Mucosa of rectum (tissue), 2 donors: ENCODE results near the gene LCN2.
"Not testable (repeated sequence)": the region's sequence is repeated elsewhere in the genome, so short reads cannot be mapped to it uniquely, and the experiment has no call there.

ENCODE experiments used
- H3K27ac ChIP-seq, 2 donors: one replicate each; pipeline ENCODE4 v1.7.0; 2013; ENCODE audit warnings: inconsistent platforms in 2 of 2, low read depth in 2 of 2, low read length in 2 of 2
- H3K27me3 ChIP-seq, 2 donors: one replicate each; pipeline ENCODE4 v1.7.0; 2013; ENCODE audit warnings: low read length in 2 of 2; ENCODE audit not compliant: control insufficient read depth in 2 of 2, insufficient read depth in 2 of 2
- H3K36me3 ChIP-seq, 2 donors: one replicate each; pipeline ENCODE4 v1.7.0; 2013; ENCODE audit warnings: low read length in 2 of 2; ENCODE audit not compliant: control insufficient read depth in 2 of 2, insufficient read depth in 2 of 2
- H3K4me1 ChIP-seq, 2 donors: one replicate each; pipeline ENCODE4 v1.7.0; 2013; ENCODE audit warnings: low read length in 2 of 2, mild to moderate bottlenecking in 1 of 2; ENCODE audit not compliant: control insufficient read depth in 2 of 2, insufficient read depth in 2 of 2
- H3K4me3 ChIP-seq, 2 donors: one replicate each; pipeline ENCODE4 v1.7.0; 2013; ENCODE audit warnings: low read length in 2 of 2
- H3K9ac ChIP-seq, 2 donors: one replicate each; pipeline ENCODE4 v1.7.0; 2013; ENCODE audit warnings: low read length in 2 of 2, low read depth in 1 of 2, mild to moderate bottlenecking in 1 of 2
- H3K9me3 ChIP-seq, 2 donors: one replicate each; pipeline ENCODE4 v1.7.0; 2013; ENCODE audit warnings: low read length in 2 of 2; ENCODE audit not compliant: control insufficient read depth in 2 of 2
- donor health status: healthy.
- donor health status: Normal muscosa, but diverticular disease.

Gene LCN2

DNA sequence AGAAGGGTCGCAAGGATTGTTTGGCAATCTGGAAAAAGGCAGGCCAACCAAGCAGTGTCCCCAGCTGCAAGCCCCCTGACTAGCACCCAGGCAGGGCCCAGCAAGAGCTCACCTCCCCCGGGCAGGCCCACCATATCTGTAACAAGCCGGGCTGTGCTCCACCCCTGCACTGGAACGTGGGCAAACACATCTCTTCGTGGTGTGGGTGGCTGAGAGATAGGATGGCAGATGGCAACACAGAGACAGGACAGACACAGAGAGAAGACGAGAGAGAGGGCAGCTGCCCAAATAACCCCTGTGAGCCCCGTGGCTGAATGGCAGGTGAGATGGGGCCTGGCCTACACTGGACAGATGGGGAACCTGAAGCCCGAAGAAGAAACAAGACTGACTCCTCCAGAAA lies 20.2 kb downstream of the LCN2 start:
- H3K4me1 ChIP-seq: no peaks in the 10 kb centered on the region
- no peaks in the 10 kb centered on the region for H3K9me3 ChIP-seq
- no peak overlapping the region for H3K9ac ChIP-seq
- H3K27ac ChIP-seq: no peak overlapping the region
- H3K27me3 ChIP-seq: no peaks in the 10 kb centered on the region
- H3K4me3 ChIP-seq: no peak overlapping the region
- H3K36me3 ChIP-seq: peaks cover 37 to 49% of the 10 kb centered on the region in 2 donors

DNA sequence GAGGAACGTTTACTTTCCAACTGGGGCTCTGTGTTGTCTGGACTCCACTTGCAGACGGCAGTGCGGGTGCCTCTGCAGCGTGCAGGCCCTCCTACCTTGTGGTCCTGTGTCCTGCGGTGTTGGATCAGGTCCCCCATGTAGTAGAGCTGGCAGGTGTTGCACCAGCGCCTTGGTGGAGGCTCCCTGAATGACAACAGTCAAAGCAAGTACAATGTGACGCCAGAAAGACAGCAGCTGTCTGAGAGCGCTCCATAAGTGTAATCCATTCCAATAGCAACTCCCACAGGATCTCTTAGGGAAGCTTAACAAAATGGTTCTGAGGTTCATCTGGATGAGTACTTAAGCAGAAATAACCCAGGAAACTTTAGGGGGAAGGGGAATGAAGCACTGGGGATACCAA lies 20.7 kb downstream of the LCN2 start:
- no peak overlapping the region for H3K4me3 ChIP-seq
- peaks cover 38 to 46% of the 10 kb centered on the region in 2 donors for H3K36me3 ChIP-seq
- no peaks in the 10 kb centered on the region for H3K27me3 ChIP-seq
- no peaks in the 10 kb centered on the region for H3K9me3 ChIP-seq
- no peaks in the 10 kb centered on the region for H3K4me1 ChIP-seq
- no peak overlapping the region for H3K9ac ChIP-seq
- H3K27ac ChIP-seq: no peak overlapping the region

DNA sequence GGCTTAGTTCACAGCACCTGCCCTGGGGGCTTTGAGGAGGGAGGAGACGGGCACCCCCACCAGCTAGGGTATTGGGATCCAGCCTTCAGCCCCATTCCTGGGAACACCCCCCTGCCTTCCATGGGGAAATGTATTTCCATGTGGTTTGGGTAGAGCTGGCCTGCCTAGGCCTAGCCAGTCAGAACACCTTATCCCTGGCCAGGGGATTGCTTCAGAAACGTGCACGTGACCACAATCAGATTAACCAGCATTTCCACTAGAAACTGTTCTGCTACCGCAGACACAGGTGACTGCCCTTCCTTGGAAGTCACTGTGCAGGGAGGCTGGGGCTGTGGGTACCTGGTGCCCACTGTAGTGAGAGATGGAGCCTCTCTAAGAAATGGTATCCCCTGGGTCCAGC lies 24.8 kb downstream of the LCN2 start:
- H3K9me3 ChIP-seq: no peaks in the 10 kb centered on the region
- H3K9ac ChIP-seq: no peak overlapping the region
- no peak overlapping the region for H3K27ac ChIP-seq
- H3K4me3 ChIP-seq: no peak overlapping the region
- no peaks in the 10 kb centered on the region for H3K27me3 ChIP-seq
- no peaks in the 10 kb centered on the region for H3K4me1 ChIP-seq
- peaks cover 43 to 53% of the 10 kb centered on the region in 2 donors for H3K36me3 ChIP-seq

DNA sequence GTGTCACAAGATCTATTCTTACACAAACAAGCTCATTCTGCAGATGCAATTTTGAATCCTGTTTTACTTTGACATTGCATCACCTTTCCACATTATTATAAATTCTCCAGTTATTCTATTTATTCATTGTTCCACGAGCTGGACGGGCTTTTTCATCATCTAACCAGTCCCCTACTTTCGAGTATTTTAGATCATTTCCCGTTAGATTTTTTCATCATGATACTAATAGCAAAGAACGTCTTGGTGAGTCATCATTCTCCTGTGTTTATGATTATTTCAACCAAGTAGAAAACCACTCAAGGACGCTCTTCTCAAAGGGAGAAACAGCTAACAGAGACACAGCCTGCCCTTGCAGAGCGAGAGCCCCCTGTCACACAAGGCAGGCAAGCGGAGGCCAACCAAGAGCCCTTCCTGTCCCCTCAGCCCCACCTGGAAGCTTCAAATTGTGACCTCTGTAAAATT lies 25.9 kb downstream of the LCN2 start:
- H3K36me3 ChIP-seq: peaks cover 40 to 52% of the 10 kb centered on the region in 2 donors
- no peaks in the 10 kb centered on the region for H3K9me3 ChIP-seq
- H3K27me3 ChIP-seq: no peaks in the 10 kb centered on the region
- H3K9ac ChIP-seq: no peak overlapping the region
- no peak overlapping the region for H3K4me3 ChIP-seq
- H3K27ac ChIP-seq: no peak overlapping the region
- no peaks in the 10 kb centered on the region for H3K4me1 ChIP-seq

DNA sequence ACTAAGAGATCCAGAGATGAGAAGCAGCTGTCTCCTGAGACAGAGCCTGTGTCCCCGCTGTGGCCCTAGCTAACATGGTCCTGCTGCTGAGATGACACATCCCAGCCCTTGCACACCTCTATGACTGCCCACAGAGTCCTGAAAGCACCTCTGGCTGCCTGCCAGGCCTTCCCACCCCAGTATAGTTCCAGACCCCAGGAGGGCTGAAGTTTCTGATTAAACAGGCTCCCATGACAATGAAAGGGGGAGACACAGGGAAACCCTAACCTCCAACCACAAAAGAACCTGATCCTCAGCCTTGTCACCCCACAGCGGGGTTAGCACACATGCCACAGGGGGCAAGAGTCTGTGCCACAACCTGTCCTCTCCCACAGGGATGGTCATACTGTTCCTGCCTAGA lies 26.5 kb downstream of the LCN2 start:
- H3K27me3 ChIP-seq: no peaks in the 10 kb centered on the region
- H3K9me3 ChIP-seq: no peaks in the 10 kb centered on the region
- H3K36me3 ChIP-seq: peaks cover 42 to 58% of the 10 kb centered on the region in 2 donors
- no peak overlapping the region for H3K4me3 ChIP-seq
- H3K27ac ChIP-seq: peak overlapping the region in 1 of 2 donors; percentile 2
- H3K9ac ChIP-seq: no peak overlapping the region
- H3K4me1 ChIP-seq: no peaks in the 10 kb centered on the region

DNA sequence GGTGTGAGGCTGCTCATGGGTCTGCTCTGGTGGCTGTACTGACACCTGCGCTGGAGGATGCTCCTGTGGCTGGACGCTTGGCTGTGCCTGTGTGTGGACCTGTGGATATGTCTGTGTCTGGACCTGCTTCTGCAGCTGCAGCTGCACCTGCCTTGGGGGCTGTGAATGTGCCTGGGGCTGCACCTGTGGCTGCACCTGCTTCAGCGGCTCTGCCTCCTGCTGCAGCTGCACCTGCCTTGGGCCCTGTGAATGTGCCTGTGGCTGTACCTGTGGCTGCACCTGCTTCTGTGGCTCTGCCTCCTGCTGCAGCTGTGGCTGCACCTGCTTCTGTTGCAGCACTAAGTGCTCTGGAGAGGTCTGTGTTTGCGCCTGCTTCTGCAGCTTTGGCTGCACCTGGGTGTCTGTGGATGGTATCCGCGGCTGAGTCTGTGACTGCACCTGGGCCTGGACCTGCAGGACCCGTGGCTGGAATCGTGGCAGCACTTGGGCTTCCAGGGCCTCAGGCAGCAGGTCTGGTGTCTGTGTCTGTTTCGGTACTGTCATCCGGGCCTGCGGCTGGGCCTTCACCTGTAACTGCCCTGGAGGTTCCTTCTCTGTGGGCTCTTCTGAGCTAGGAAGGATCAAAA lies 29.7 kb downstream of the LCN2 start:
- H3K36me3 ChIP-seq: peaks cover 52 to 62% of the 10 kb centered on the region in 2 donors
- H3K27me3 ChIP-seq: no peaks in the 10 kb centered on the region
- H3K4me1 ChIP-seq: no peaks in the 10 kb centered on the region
- H3K27ac ChIP-seq: no peak overlapping the region
- no peaks in the 10 kb centered on the region for H3K9me3 ChIP-seq
- no peak overlapping the region for H3K4me3 ChIP-seq
- no peak overlapping the region for H3K9ac ChIP-seq

DNA sequence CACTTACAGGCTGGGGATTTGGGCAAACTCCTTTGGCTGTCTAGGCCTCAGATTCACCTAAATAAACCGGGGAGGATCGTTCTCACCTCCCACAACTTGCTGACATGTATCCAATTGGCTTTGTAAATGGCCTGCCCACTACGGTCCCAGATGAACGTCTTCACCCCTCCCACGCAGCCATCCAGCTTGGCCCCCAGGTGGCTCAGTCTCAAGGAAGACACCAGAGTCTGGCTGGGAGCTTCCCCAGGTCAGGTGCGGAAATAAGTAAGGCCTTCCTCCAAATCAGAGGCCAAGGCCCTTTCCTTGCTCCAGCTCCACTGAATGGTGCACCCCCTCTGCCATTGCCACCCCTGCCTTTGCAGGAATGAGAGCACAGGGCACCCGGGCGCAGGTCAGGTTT lies 30.7 kb downstream of the LCN2 start:
- Histone ChIP-seq H3K27me3 (no peaks in the 10 kb centered on the region), H3K36me3 (peaks cover 48 to 59% of the 10 kb centered on the region in 2 donors), H3K4me1 (no peaks in the 10 kb centered on the region), H3K9me3 (no peaks in the 10 kb centered on the region), H3K9ac (no peak overlapping the region), H3K27ac (no peak overlapping the region), H3K4me3 (no peak overlapping the region)

DNA sequence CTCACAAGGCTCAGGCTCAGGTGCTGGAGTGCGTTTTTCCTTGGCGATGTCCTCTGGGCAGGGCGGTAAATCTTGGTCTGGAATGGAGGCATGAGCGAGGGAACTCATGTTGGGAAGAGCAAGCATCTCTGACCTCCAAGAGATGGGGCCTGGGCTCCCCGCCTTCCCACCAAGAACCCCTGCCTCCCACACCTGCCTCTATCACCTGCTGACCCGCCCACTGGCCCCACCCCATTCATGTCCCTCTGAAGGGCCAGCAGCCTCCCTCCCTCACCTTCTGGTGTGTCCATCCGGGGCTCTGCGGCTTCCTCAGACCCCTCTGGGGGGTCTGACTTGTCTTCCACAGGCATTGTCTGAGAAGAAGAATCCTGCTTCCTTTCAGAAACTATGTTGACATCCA lies 31.2 kb downstream of the LCN2 start:
- no peaks in the 10 kb centered on the region for H3K27me3 ChIP-seq
- no peaks in the 10 kb centered on the region for H3K9me3 ChIP-seq
- no peaks in the 10 kb centered on the region for H3K4me1 ChIP-seq
- H3K27ac ChIP-seq: no peak overlapping the region
- peaks cover 48 to 57% of the 10 kb centered on the region in 2 donors for H3K36me3 ChIP-seq
- no peak overlapping the region for H3K9ac ChIP-seq
- no peak overlapping the region for H3K4me3 ChIP-seq

DNA sequence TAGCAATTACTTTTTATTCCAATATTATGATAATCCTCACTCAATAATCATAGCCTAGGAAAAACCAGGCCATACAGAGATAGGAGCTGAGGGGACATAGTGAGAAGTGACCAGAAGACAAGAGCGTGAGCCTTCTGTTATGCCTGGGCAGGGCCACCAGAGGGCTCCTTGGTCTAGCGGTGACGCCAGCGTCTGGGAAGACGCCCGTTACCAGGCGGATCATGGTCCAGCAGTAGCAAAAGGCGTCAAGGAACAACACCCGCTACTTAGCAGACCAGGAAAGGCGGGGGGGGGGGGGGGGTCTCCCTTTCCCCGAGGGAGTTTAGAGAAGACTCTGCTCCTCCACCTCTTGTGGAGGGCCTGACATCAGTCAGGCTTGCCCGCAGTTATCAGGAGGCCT lies 32.2 kb downstream of the LCN2 start:
- not testable (repeated sequence) for H3K27ac ChIP-seq, H3K4me1 ChIP-seq, H3K27me3 ChIP-seq, H3K9ac ChIP-seq, H3K4me3 ChIP-seq, H3K9me3 ChIP-seq
- peaks cover 42 to 54% of the 10 kb centered on the region in 2 donors for H3K36me3 ChIP-seq

DNA sequence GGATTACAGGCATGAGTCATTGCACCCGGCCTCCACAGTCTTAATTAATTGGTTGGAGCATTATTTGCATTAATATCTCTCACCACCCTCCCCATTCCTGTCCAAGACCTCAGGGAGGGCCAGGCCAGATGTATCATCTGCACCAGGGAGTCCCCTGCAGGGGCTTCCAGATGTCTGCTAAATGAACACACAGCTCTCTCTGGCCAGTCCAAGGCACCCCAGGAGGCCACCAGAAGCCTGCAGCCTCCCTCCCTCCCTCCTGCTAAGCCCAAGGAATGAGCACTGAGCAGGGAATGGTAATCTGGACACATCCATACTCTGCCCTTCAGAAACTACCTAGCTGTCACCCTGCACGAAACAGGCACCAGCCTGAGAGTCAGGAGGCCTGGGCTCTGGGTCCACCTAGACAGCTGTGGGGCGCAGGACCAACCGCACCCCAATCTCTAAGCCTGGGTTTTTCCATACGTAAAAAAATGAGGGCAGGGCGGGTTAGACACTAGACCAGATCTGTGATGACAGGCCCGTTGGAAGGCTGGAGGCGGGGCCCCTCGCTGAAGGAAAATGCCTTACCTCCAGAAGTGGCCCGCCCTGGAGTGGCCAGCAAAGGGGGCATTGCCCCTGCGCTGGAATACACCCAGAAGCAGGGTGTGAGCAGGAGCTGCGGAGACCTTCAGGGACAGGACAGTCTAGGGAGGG lies 33.8 kb downstream of the LCN2 start:
- H3K27ac ChIP-seq: no peak overlapping the region
- no peak overlapping the region for H3K9ac ChIP-seq
- peaks cover 41 to 45% of the 10 kb centered on the region in 2 donors for H3K36me3 ChIP-seq
- H3K27me3 ChIP-seq: no peaks in the 10 kb centered on the region
- H3K9me3 ChIP-seq: no peaks in the 10 kb centered on the region
- H3K4me1 ChIP-seq: no peaks in the 10 kb centered on the region
- no peak overlapping the region for H3K4me3 ChIP-seq
